C4-2B (cell line): ENCODE measurements around the gene DDX24.

ENCODE experiments used
- CTCF ChIP-seq: fragments of 450-650 bp; conservative IDR thresholded peaks from 2 replicates; pipeline ENCODE4 v1.5.1; 2017; ENCODE audit warnings: mild to moderate bottlenecking
- ZFX ChIP-seq: fragments of 450-650 bp; IDR thresholded peaks from 2 replicates; pipeline ENCODE4 v1.6.1; 2017

DNA sequence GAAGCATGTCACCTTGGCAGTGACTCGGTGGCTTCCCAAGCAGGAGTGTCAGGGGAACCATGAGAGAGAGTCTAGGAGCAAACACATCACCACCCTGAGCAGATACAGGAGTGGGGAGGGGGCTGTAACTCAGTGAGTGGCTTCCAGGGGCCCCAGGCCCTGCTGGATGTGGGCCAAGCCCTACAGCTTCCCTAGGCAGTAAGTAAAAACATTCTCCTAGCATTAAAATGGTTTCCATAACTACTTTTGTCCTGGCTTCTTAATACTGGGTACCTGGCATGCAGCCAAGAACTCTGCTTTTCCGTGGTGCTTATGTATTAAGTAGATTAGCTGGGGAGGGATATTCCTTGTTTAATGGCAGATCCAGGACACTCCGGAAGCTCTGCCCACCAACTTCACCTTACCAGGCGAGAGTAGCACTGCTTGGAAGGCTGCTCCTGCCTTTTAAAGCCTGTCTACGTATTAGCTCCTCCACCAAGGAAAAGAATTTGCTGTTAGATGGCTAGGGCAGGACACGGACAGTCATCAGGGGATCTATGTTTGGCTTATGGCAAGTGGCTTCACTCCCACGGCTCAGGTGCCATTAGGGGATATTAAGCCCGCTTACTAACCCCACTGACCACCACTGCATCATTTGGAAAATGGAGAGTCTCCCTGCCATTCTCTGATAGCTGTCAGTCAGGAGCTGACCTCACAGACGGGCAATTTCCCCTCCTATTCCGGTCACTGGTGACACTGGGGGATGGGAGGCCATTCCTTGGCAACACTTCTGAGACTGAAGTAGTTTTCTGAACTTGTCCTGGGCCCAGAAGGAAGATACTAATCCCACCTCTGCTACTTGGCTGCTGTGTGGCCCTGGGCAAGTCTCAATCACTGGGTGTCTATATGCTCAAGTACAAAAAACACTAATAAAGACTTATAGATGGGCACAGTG lies 32.0 kb downstream of the DDX24 start:
- TF ChIP-seq CTCF (no peak), ZFX (no peak)
